Fibroblast of lung (primary cell): ENCODE data around the gene ETFA. TPM values are rescaled to one million over a fixed set of nuclear protein-coding genes. Genes with fewer than 3 reads are reported as not detected.

Source experiments
- DNase-seq, 2 donors: peaks; one replicate each; pipeline versions ENCODE4 v3.0.0 to v3.0.0-alpha.2; 2010; ENCODE audit warnings: low read depth in 2 of 2
- H2AFZ ChIP-seq: 2 replicates; pipeline ENCODE4 v1.5.1; 2012; ENCODE audit warnings: low read length, control low read depth, inconsistent platforms
- H3K27ac ChIP-seq: 2 replicates; pipeline ENCODE4 v1.5.1; 2011; ENCODE audit warnings: low read length, control low read depth; ENCODE audit not compliant: insufficient read depth
- H3K27me3 ChIP-seq: 2 replicates; pipeline ENCODE4 v1.5.1; 2011; ENCODE audit warnings: mild to moderate bottlenecking, low read length; ENCODE audit not compliant: control insufficient read depth, insufficient read depth
- H3K36me3 ChIP-seq: 2 replicates; pipeline ENCODE4 v1.5.1; 2011; ENCODE audit warnings: low read length; ENCODE audit not compliant: control insufficient read depth, insufficient read depth
- H3K4me1 ChIP-seq: 2 replicates; pipeline ENCODE4 v1.5.1; 2011; ENCODE audit warnings: low read length; ENCODE audit not compliant: control insufficient read depth, insufficient read depth; ENCODE audit errors: extremely low read depth
- H3K4me2 ChIP-seq: 2 replicates; pipeline ENCODE4 v1.5.1; 2011; ENCODE audit warnings: low read length, control low read depth; ENCODE audit not compliant: insufficient read depth; ENCODE audit errors: extremely low read depth
- H3K4me3 ChIP-seq, 4 experiments: fragments of 200-600 bp in 1 of 4; sonication (generic) in 1 of 4; replicated peaks in 1 of 4; 2 replicates each; pipeline ENCODE4 v1.5.1; 2011 to 2016; ENCODE audit warnings: low read length in 4 of 4, low read depth in 3 of 4, mild to moderate bottlenecking in 3 of 4, control low read depth in 2 of 4, inconsistent platforms in 1 of 4, mixed read lengths in 1 of 4; ENCODE audit not compliant: insufficient read depth in 1 of 4; ENCODE audit errors: control extremely low read depth in 1 of 4
- H3K79me2 ChIP-seq: 2 replicates; pipeline ENCODE4 v1.5.1; 2012; ENCODE audit warnings: mild to moderate bottlenecking, low read length, inconsistent platforms; ENCODE audit not compliant: control insufficient read depth, insufficient read depth
- H3K9ac ChIP-seq: 2 replicates; pipeline ENCODE4 v1.5.1; 2011; ENCODE audit warnings: mild to moderate bottlenecking, low read length, control low read depth; ENCODE audit not compliant: insufficient read depth
- H3K9me3 ChIP-seq: 2 replicates; pipeline ENCODE4 v1.5.1; 2012; ENCODE audit warnings: low read depth, low read length; ENCODE audit not compliant: control insufficient read depth, insufficient read depth
- H4K20me1 ChIP-seq: 2 replicates; pipeline ENCODE4 v1.5.1; 2011; ENCODE audit warnings: low read length; ENCODE audit not compliant: control insufficient read depth, insufficient read depth; ENCODE audit errors: extremely low read depth
- EZH2 ChIP-seq: IDR thresholded peaks from 2 replicates; pipeline ENCODE4 v1.5.1; 2012; ENCODE audit warnings: low read length, control low read depth, mild to moderate bottlenecking; ENCODE audit errors: missing control alignments
- polyA plus RNA-seq, 2 donors: library from polyadenylated mRNA; depleted of rRNA in 1 of 2; stranded (reverse) in 1 of 2; unstranded in 1 of 2; fragments of >200 nt; gene quantifications; 2 replicates each; pipeline ENCODE4 v1.2.1, GENCODE V29; 2011 to 2012; ENCODE audit warnings: missing spikeins in 1 of 2
- total RNA-seq: library from RNA; depleted of rRNA; stranded (reverse); fragments of >200 nt; gene quantifications from 2 replicates; pipeline ENCODE4 v1.2.1, GENCODE V29; 2014
- TF ChIP-seq, protein P1 (sequence below), 2 donors: IDR thresholded peaks in 1 of 2; conservative IDR thresholded peaks in 1 of 2; 1 replicate in 1 of 2; 2 replicates in 1 of 2; pipeline ENCODE4 v1.5.1; 2011 to 2012; ENCODE audit warnings: low read length in 2 of 2, control low read depth in 1 of 2, inconsistent platforms in 1 of 2, low read depth in 1 of 2, mild to moderate bottlenecking in 1 of 2

The ETFA gene
- total and polyA plus RNA-seq, 2 donors (not counting 1 experiment from before 2014, with no cell fraction given): 129 to 161 TPM

GRCh38 chr15:76235186-76235826, 76.0 kb downstream of the ETFA start:
- no peak overlapping the region for H2AFZ ChIP-seq
- TF ChIP-seq EZH2: no peak
- TF ChIP-seq, protein P1, sequence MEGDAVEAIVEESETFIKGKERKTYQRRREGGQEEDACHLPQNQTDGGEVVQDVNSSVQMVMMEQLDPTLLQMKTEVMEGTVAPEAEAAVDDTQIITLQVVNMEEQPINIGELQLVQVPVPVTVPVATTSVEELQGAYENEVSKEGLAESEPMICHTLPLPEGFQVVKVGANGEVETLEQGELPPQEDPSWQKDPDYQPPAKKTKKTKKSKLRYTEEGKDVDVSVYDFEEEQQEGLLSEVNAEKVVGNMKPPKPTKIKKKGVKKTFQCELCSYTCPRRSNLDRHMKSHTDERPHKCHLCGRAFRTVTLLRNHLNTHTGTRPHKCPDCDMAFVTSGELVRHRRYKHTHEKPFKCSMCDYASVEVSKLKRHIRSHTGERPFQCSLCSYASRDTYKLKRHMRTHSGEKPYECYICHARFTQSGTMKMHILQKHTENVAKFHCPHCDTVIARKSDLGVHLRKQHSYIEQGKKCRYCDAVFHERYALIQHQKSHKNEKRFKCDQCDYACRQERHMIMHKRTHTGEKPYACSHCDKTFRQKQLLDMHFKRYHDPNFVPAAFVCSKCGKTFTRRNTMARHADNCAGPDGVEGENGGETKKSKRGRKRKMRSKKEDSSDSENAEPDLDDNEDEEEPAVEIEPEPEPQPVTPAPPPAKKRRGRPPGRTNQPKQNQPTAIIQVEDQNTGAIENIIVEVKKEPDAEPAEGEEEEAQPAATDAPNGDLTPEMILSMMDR (conservative IDR thresholded peaks at IDR 0.05 in 1 of 2, IDR thresholded peaks at IDR 0.05 in 1 of 2; ENCODE audit: low read depth in 1 of 2, low read length in 2 of 2): peak; percentile 35 to 49
- no peaks in the 10 kb centered on the region for H3K9me3 ChIP-seq
- H3K4me1 ChIP-seq: no peaks in the 10 kb centered on the region
- H3K36me3 ChIP-seq: peaks cover 2% of the 10 kb centered on the region
- H3K79me2 ChIP-seq: no peaks in the 10 kb centered on the region
- no peak overlapping the region for H3K4me3 ChIP-seq
- no peaks in the 10 kb centered on the region for H3K27me3 ChIP-seq
- H3K27ac ChIP-seq: no peak overlapping the region
- H3K9ac ChIP-seq: no peak overlapping the region
- no peak overlapping the region for H3K4me2 ChIP-seq
- DNase-seq: peak; percentile 37 to 60
- no peaks in the 10 kb centered on the region for H4K20me1 ChIP-seq

DNA sequence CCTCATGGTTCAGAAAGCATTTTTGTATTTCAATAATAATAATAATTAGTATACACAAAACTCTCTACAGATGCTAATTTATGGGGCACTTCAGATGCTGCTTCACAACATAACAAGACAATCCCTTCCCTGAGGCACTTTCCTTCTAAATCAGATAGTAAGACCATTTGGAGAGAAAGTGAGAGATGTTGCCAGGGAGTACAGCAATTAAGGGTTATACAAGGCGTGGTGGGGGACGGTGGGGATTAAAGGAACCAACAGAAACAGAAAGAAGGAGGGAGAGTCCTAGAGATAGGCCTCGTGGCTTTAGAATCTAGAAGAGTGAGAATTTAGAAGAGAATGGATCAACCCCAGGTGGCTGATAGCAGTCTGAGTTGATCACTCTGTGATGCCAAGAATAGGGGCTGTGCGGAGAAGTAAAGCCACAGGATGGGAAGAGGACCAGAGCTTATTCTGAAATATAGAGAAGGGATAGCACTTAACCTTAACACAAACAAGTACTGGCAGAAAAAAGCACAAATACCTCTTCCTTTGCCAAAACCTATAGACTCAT, 76.9 kb downstream of the ETFA start:
- TF ChIP-seq EZH2: no peak
- TF ChIP-seq, protein P1 (conservative IDR thresholded peaks at IDR 0.05 in 1 of 2, IDR thresholded peaks at IDR 0.05 in 1 of 2; ENCODE audit: low read depth in 1 of 2, low read length in 2 of 2): no peak
- Histone ChIP-seq H4K20me1 (no peaks in the 10 kb centered on the region), H2AFZ (no peak overlapping the region)

GRCh38 chr15:76233921-76234320, 77.3 kb downstream of the ETFA start:
- H2AFZ ChIP-seq: no peak overlapping the region
- H3K4me2 ChIP-seq: no peak overlapping the region
- H3K9me3 ChIP-seq: no peaks in the 10 kb centered on the region
- H3K27ac ChIP-seq: no peak overlapping the region
- no peak for DNase-seq
- no peaks in the 10 kb centered on the region for H3K4me1 ChIP-seq
- no peak for TF ChIP-seq EZH2
- TF ChIP-seq, protein P1 (conservative IDR thresholded peaks at IDR 0.05 in 1 of 2, IDR thresholded peaks at IDR 0.05 in 1 of 2; ENCODE audit: low read depth in 1 of 2, low read length in 2 of 2): no peak
- no peak overlapping the region for H3K4me3 ChIP-seq
- H4K20me1 ChIP-seq: no peaks in the 10 kb centered on the region
- no peak overlapping the region for H3K9ac ChIP-seq
- no peaks in the 10 kb centered on the region for H3K79me2 ChIP-seq
- H3K27me3 ChIP-seq: no peaks in the 10 kb centered on the region
- H3K36me3 ChIP-seq: peaks cover 2% of the 10 kb centered on the region

More for the DNA sequence above, 76.9 kb downstream of the ETFA start:
- DNase-seq: no peak
- peaks cover 2% of the 10 kb centered on the region for H3K36me3 ChIP-seq
- H3K79me2 ChIP-seq: no peaks in the 10 kb centered on the region
- no peaks in the 10 kb centered on the region for H3K4me1 ChIP-seq
- no peak overlapping the region for H3K4me3 ChIP-seq
- H3K4me2 ChIP-seq: no peak overlapping the region
- no peaks in the 10 kb centered on the region for H3K9me3 ChIP-seq
- no peak overlapping the region for H3K9ac ChIP-seq
- no peaks in the 10 kb centered on the region for H3K27me3 ChIP-seq
- H3K27ac ChIP-seq: no peak overlapping the region
